GM21717 (cell line): Measurements from ENCODE around the gene LPXN.

Experiments used
- ATAC-seq: cut with Tn5 transposase; IDR thresholded peaks from one replicate; pipeline ENCODE4 v1.9.1; 2021; ENCODE audit warnings: mild to moderate bottlenecking, moderate library complexity; ENCODE audit not compliant: unreplicated experiment

LPXN gene

DNA sequence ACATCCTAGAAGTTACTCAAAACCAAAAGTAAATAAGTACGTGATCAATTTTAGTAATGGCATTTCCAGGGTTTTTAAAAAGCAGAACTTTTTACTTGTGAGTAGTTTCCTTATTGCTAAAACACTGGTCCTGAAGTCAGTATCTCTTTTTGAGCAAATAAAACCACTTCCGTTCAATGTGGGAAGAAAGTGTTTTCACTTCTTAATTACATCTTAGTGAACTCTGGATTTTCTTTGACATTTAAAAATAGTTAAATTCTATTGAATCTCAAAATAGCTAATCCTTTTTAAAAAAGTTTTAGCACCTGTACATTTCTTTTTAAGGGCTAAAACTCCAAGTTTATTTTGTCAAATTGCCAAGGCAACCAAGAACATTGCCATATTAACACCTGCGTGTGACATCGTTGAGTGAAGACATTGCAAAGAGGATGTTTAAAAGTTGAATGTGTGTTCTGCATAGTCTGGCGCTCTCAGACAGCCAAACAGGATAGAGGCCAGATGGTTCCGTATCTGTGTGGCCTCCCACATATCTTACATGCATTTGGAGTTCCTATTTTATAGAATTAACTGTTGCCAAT lies 50.5 kb downstream of the LPXN start:
- ATAC-seq: peak; percentile 84

DNA sequence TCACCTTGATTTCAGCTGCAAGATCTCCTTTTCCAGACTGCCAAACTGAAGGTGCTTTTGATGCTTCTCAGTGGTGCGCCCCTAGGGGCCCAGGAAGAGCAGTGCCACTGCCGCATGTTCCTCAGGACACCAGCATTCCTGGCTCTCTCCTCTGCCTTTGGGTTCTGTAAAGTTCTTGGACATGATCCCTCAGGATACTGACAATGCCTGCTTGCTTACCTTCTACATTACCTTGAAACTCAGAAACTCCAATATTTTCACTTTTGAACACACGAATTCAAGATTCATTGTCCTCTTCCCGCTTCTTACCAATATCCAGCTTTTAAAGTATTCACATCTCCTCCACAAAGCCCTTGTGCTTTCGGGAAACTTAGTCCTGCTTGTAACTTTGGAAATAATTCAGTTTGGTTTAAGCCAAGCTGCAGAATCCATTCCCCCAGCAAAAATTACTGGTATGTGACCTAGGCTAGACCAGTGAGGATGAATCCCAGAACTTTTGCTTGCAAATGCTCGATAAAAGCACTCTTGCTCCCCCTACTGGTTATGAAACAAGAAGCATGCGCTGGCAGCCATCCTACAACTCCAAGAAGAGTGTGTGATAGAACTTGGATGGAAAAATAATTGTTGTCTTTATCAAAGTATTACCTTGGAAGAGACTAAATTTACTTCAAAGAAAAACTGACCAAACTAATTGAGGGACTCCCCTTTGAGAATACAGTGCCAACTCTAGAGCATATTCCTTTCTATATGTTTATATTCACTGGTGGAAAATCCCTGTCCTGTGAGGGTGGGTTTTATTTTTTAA lies 51.2 kb downstream of the LPXN start:
- ATAC-seq: peak; percentile 30

DNA sequence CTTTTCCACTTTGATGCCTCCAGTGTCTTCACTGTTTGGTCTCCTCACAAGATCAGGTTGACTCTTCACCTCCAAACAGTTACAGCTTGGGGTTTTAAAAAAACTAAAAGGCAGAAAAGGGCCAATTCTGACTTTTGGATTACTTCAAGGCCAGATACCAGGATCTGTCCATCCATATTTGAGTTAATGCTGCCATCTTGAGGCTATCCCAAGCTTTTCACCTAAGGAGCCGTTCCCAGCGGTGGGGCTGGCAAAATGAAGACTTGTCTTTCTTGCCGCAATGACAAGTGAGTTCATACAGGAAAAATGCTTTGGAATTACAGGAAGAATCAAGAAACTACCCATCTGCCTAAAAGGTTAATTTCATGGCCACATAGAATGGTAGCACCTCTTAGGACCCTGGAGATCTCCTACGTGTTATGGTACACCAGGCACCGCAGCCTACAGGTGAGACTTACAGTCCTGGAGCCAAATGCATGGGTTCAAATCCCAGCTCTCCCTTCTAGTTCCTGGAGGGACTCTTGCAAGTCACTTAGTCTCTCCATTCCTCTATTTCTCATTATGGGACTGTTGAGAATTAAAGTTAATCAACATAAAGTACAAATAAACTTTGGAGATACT lies 61.8 kb downstream of the LPXN start:
- ATAC-seq: no peak

DNA sequence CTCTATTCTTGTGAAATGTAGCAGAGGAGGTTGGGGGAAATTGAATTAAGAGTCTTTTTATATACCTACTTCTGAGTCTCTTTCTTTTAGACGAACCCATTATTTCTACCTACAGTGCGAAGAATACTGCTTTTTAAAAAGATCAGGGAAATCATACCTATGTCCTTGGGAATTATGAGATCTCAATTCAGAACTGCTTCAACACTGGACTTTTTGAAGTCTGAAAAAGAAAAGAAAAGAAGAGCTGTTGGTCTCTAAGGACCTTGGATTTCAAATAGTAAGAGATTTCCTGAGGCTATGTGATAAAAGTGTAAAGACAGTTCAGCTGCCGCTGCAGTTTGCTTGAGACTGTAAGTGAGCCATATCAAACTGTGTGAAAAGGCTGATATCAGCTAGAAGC lies 64.0 kb downstream of the LPXN start:
- no peak for ATAC-seq

GRCh38 chr11:58509748-58510147 lies 65.9 kb downstream of the LPXN start:
- ATAC-seq: no peak

- ATAC-seq: no peak
These were observed 66.8 kb downstream of the LPXN start for GRCh38 chr11:58508814-58509213.

GRCh38 chr11:58508005-58508404 lies 67.7 kb downstream of the LPXN start, which contains the start of gene OR5B21:
OR5B21 (minus strand) TSS chr11:58508105; CDS start chr11:58508105, 0 bp downstream.
- no peak for ATAC-seq

- ATAC-seq: no peak
These were observed 68.3 kb downstream of the LPXN start for GRCh38 chr11:58507355-58507754.

DNA sequence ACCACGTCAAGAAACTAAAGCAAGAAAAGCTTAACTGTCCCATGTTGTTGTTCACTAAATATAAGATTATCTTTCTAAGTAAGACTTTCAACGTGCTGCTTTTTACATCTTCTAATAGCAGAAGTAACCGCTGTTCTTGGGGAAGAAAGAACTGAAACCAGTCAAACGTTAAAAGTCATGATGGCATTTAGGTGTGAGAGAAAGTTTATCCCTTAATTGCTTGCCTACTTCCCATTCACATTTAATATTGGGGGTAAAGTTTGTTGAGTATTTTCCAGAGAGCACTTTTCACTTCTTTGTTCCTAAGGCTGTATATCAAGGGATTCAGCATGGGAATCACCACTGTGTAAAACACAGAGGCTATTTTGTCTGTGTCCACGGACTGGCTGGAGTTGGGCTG lies 68.7 kb downstream of the LPXN start:
- no peak for ATAC-seq

- ATAC-seq: no peak
These were observed 69.8 kb downstream of the LPXN start for GRCh38 chr11:58505849-58506248.

DNA sequence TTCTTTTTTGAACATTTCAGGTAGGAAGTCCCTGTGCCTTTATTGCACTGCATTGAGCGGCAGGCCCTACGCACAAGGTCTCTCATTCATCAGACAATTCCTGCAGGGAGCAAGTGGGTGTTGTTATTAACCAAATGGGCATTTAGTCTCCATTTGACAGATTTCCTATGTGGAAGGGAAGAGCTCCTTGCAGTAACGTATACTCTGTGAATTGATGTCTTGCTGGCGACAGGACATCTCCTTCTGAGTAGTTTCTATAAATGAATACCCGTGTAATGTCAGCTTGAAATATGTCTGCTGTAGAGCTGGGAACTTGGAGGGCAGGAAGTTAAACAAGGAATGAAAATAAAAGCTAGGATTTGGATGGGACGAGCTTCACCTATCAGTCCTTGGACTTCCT lies 71.4 kb downstream of the LPXN start:
- no peak for ATAC-seq

DNA sequence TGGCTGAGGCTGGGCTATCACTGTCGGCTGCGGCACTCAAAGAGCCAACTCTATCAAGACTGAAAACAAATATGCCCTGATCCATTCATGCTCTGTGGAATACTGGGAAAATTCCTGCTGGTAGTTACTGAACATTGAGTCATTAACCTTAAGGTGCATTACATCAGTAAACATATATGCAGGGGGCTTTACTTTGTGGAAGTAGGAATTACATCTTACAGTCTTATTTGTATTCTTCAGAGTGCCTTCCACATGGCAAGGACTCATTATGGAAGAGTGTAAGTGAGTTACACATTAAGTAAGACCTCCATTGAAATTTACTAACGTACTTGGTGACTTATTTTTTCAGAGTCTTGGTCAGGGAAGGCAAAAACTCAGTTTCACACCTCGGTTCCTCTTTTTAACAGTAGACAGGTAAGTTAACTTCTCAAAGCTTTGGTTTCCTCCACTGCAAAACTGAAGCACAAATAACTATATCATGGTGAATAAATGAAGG lies 72.2 kb downstream of the LPXN start:
- ATAC-seq: peak; percentile 91

GRCh38 chr11:58502004-58502403 lies 73.7 kb downstream of the LPXN start:
- no peak for ATAC-seq

- ATAC-seq: no peak
These were observed 77.2 kb downstream of the LPXN start for GRCh38 chr11:58498464-58498863.

DNA sequence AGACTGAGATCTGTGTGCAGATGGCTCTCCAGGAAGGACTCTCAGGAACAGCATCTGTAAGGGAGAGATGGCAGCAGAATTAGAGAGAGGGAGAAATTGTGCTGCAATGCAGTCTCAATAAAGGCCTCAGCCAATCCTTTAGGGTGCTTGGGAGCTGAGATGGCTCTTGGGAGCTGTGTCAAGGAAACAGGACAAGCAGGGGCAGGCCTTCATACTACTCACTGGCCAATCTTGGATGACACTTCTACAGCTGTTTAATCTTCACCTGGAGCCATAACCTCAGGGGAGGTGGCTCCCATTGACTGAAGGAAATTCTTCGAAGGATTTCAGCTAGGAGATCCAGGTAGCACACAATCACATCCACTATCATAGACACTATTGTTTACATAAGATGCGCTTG lies 77.7 kb downstream of the LPXN start:
- no peak for ATAC-seq

DNA sequence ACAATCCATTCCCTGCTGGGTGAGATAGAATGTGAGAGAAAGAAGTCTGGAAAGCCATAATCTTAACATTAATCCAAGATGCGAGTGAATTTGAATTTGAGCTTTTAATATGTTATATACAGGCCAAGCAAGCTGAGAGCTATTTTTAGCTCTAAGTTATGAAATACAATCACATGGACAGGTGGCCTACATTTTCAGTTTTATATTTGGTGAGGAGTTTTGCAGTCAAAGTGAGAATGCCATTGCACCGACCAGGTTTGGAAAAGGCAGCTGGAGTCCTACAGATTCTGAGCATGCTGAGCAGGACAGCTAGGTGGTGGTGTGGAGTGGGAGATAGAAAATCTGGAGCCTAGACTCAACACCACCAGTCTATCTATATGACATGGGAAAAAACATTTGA lies 79.8 kb downstream of the LPXN start:
- peak; percentile 54 for ATAC-seq

DNA sequence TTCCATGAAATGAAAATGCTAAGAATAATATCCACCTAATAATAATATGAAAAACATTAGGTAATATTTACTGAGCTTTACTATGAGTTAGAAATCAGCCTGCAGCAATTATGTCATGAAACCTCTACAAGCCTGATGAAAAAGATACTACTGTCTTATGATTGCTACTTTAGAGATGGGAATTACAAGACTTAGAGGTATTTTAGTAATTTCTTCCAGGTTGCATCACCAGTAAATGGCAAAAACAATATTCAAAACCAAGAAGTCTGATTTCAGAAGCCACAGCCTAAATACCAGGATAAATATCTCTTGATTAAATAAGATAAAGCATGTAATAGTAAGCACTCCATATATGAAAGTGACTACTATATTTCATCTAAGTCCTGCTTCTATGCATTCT lies 81.6 kb downstream of the LPXN start:
- no peak for ATAC-seq

- ATAC-seq: no peak
These were observed 82.0 kb downstream of the LPXN start for GRCh38 chr11:58493676-58494075.

- ATAC-seq: no peak
These were observed 84.8 kb downstream of the LPXN start for GRCh38 chr11:58490827-58491226.

GRCh38 chr11:58487170-58487569 lies 88.5 kb downstream of the LPXN start:
- ATAC-seq: no peak

DNA sequence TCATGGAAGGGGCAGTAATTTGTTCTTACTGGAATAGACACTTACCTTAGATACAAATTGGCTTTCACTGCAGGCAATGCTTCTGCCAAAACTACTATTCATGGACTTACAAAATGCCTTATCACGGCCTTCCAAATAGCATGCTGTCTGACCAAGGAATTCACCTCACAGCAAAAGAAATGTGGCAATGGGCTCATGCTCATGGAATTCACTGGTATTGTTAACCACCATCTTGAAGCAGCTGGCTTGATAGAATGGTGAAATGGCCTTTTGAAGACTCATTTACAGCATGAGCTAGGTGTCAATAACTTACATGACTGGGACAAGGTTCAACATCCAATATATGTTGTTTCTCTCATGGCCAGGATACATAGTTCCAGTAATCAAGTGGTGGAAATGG lies 89.7 kb downstream of the LPXN start:
- no peak for ATAC-seq
